HG03175 (cell line): Measurements from ENCODE around the gene ULBP1.
"Not testable (repeated sequence)": the region's sequence is repeated elsewhere in the genome, so short reads cannot be mapped to it uniquely, and the experiment has no call there.

Source experiments
- ATAC-seq: cut with Tn5 transposase; IDR thresholded peaks from one replicate; pipeline ENCODE4 v1.9.1; 2021; ENCODE audit warnings: mild to moderate bottlenecking, moderate library complexity; ENCODE audit not compliant: unreplicated experiment

The ULBP1 gene

DNA sequence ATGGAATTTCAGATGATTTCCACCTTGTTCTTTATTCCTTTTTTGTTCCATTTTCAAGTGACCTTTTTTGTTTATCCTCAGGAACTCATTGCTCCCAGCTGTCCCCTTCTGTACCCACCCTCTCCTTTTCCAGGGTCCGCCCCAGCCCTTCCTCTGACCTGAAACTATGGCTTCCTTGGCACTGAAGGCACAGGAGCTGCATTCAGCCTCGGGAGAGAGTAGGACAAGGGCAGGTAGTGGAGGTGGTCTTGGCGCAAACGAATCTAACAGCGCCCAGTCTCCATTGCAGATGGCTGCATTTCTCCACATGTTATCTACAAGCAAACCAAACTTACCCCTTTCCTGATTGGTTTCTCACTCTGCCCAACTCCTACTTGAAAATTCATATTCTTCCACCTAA is 30.7 kb upstream of the ULBP1 start:
- no peak for ATAC-seq

DNA sequence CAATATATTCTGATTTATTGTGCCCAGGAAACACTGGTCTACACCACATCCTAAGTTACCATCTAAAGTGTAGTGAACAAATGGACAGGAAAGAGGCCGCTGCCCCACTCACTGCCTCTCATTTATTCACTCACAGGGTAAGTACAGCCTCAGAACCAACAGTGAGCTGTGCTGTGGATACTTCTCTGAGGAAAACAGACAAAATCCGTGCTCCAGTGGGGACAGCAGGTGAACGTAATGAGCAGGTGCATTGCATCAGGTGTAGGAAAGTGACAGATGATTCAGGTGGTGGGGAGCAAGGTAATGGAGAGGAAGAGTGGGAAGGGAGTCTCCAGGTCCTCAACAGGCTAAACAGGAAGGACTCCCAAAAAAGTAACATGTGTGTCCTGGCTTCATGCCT is 30.3 kb upstream of the ULBP1 start:
- no peak for ATAC-seq

DNA sequence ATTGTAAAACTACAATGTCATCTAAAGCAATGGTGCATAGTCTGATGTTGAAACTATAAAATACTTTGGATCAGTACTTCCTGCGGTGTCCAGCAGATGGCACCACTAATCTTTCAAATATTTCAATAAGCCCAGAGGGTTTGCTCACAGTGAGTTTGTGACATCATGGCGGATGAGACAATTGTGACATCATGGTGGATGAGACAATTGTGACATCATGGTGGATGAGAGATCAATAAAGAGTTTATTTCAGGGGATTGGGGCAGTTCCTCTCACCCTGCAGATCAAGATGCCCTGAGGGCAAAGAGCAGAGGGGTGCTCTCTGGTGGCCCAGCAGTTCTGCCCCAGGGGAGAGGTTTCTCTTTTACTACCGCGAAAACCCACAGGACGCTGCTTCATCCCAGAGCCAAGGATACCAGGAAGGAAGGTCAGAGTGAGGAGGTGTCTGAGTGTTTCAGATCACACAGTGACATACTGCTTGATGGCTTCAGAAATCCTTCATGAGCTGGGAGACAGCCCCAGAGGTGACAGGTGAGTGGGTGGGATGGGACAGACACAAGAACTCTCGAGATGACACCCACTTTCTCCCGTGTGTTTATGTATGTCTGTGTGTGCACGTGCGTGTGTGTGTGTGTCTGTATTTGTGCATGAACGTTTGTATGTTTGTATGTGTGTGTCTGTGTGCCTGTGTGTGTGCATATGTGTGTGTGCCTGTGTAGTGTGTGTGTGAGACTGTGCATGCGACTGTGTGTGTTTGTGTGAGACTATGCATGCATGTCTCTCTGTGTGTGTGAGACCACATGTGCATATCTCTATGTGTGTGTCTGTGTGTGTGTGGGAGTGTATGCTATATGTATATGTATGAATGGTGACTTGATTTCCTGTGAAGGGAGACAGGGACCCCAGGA is 29.2 kb upstream of the ULBP1 start:
- no peak for ATAC-seq

DNA sequence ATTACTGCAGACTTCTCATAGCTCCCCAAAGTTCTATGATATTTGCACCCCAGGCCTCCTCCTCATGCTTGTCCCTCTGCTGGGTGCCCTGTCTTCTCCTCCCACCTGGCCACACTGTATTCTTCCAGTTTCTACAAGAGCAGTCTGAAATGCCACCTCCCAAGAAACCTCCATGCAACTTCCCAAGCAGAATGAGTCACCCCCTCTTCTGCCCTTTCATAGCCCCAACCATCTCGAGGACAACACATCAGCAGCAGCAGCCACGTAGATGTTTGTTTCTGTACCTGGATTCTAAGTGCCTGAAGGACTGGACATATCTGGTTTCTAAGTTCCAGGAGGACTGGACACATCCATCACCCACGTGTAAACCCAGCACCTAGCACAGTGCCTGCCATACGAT is 28.5 kb upstream of the ULBP1 start:
- ATAC-seq: no peak

DNA sequence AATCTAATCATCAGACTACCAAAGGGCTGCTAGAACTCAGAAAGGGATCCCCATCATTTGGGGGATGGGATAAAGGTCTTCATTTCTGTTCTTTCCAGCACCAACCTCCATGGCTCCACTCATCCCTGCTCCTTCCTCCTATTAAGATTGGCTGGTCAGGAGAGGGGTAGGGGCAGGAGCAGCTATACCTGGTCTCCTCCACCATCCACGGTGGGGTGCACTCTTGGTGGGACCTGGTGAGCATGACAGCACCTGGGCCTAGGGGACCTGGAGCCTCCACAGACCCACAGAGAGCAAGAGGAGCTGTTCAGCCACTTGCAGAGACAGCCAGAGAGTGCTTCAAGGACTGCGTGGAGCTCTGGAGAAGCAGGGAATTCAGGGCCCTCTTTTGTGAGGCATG is 28.1 kb upstream of the ULBP1 start:
- no peak for ATAC-seq

DNA sequence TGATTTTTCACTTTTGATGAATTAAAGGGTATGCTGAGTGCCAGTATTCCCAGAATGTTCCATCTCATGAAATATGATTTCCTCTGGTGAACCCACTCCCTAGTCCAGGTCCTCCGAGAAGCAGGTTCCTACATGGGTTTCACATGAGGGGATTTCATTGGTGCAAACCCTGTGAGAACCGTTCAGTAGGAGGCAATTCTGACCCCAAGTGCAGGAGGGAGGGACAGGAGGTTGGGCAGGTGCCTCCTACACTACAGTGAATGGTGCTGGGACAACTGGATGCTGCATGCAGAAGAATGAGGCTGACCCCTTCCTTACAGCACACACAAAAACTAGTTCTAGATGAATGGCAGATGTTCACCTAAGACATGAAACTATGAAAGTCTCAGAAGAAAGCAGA is 27.0 kb upstream of the ULBP1 start:
- no peak for ATAC-seq

DNA sequence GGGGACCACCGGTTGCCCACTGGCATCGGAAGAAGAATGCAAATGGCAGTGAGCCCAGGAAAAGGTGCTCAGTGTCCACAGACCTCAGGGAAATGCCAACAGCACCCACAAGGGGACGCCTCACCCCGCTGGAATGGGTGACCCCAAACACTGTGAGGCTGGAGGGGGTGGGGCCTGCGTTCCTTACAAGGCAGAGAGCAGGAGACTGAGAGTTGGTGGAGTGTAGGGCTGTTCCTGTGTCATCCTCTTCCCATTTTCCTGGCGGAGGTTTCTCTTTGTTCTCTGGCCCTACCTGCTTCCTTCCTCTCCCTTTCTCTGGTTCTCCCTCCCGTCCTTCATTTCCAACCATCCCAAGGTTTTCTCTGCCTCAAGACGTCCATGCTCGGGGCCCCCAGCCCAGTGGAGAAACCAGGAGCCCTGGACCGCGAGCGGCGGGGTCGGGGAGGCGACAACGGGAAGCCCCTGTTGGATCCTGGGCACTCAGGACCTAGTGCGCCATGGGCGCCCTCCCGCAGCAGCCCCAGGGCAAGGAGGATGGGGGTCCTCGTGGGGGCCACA is 25.7 kb upstream of the ULBP1 start:
- not testable (repeated sequence) for ATAC-seq

DNA sequence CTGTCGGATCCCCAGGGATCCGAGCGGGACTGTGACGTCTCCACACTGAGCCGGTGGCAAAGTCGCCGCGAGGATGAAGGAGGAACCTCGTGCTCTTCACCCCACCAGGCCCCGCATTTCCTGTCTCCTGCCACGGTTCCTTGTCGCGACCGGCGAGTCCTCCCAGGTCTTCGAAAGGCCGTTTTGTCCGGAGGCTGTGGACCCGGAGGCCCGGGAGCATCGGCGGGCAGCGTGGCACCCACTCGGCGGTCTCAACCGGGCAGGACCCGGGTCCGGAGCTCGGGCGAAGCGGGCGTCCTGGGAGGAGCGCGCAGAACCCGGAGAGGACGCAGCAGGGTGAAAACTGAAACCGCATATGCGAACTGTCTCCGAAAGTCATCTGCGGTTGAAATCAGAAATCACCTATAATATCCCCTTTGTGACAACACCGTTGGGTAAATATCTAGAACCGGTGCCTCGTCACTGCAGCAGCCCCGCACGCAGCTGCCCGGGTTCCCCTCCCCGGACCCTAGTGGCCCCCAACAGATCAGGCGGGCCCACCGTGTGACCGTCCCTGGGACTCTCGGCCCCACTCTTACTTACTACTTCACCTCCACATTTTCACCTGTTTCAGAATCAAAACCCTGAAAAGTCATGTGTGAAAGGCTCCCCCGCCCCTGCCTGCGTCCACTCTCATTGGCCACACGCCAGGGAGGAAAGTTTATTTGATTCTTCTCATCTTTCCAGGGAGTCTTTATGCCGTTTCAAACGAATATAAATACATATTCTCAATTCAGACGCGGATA is 25.0 kb upstream of the ULBP1 start:
- ATAC-seq: peak; percentile 83

DNA sequence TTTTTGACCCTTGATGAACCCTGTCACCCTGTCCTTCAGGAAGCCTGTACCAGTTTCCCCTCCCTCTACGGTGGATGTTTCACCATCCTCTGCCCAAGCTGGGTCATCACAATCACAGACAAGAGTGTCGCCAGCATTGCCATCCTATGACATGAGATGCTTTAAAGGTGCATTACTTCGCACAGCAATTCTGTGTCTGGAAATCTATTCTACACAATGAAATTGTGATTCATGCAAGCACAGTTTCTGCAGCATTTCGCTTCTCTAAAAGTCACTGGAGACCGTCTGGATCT is 24.4 kb upstream of the ULBP1 start:
- no peak for ATAC-seq

DNA sequence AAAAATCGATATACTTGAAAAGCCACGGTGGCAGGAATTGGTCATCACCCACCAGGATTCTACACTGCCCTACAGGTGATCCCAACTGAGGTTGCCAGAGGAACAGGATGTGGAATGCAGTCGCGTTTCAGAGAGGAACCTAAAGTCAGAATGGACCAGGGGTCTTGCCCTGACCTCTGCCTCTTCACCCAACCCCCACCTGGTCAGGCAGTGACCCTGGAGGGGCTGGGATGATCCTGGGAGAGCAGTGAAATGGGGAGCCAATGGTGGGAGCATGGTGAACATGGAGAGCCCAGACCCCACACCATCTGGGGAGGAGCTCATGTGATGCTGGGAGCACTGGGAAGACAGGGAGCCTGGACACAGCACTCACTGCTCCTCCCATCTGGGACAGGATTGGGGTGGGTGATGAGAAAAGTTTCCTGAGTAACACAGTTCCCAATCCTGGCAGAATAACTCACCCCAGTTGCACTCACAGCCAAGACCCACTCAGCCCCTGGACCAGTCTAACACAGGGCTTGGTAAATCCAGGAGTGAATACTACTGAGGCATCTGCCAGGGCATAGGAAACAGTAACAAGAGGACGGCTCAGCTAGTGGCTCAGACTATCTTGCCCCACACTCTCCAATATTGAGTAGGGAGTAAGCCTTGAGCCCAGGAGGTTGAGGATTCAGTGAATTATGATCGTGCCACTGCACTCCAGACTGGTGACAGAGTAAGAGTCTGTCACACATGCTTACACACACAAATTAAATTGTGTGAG is 23.7 kb upstream of the ULBP1 start:
- no peak for ATAC-seq

DNA sequence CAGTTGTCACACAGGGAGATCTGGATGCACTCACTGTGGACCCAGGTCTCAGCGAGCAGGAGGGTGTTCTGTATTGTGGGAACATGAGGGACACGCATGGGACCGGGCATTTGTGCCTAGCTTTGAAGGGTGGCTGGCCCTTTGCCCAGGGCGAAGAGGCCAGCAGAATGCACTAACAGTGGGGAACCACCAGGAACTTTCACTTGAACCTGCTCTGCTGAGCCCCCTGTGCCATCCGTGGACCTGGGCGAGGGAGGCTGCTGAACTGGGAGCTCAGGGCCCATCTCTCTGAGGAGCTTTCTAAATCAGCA is 23.1 kb upstream of the ULBP1 start:
- ATAC-seq: no peak

DNA sequence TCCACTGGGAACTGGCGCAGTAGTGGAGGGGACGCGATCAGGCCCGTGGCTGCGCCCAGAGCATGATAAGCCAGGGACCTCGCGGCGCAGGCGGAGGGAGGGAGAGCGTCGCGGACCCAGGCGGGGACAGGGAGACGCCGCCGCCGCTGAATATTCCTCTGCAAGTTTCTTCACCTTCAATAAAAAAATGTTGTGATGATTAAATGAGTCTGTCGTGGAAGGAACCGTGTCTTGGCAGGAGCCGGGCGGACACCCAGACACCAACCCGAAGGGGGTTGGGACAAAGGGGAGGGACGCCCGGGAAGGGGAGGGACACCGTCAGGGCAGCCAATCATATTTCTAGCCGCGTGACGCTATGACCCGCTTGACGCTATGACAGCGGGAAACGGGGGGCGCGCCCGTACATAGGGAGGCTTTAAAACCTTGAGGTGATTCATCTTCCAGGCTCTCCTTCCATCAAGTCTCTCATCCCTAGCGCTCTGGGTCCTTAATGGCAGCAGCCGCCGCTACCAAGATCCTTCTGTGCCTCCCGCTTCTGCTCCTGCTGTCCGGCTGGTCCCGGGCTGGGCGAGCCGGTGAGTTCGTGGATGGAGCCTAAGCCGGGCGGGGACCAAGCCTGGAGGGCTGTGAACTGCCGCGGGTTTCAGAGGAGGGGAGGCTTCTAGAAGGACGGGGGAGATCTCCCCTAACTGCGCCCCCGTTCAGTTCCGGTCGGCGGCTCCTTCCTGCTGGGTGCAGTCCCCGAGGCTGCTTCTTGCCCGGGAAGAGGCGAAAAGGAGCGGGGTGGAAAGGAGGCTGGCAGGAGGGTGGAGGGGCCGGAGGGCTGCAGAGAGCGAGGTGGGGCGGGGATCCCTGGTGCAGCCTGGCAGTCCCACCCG is 21.9 kb upstream of the ULBP1 start, which contains the start of gene ULBP2:
Gene ULBP2 (plus strand): TSS at position 432 of the 878 bp plus-strand sequence. CDS start 59 bp downstream, at position 491.
- no peak for ATAC-seq

DNA sequence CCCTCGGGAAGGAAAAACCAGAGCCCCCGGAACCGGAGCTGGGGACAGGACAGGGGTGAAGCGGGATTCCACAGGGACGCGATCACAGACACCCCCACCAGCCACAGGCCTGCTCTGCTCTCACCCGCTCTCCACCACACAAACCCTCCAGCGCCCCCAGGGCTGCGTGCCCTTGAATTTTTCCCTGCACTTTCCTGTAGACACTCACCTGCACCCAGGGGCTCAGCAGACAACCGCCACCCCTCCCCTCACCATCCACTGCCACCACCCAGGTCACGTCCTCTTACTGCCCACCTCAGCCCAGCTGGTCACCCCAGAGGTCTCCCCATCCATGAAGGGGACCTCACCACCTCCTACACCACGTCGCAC is 21.3 kb upstream of the ULBP1 start:
- ATAC-seq: no peak

DNA sequence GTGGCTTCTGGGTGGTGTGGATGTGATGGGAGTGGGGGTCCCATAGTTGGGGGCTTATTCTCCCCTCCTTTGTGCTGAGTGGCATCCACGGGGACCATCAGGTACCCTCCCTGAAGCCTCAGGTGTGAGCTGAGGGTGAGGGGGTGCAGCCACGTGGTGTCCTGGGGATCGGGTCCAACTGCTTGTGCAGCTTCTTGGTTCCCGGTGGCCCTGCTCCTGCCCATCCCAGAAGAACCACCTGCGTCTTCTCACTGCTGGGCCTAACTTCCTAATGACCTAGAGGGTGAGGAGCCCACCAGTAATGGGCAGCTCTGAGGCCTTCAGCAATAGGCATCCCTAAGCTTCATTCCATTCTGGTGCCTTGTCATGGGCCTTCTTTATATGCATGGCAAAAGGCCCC is 20.4 kb upstream of the ULBP1 start:
- not testable (repeated sequence) for ATAC-seq

DNA sequence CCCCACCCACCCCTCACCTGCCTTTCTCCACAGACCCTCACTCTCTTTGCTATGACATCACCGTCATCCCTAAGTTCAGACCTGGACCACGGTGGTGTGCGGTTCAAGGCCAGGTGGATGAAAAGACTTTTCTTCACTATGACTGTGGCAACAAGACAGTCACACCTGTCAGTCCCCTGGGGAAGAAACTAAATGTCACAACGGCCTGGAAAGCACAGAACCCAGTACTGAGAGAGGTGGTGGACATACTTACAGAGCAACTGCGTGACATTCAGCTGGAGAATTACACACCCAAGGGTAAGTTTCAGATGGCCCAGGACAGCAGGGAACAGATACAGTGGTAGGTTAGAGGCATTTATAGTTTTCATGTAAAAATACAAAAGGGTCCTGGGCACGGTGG is 18.5 kb upstream of the ULBP1 start:
- ATAC-seq: not testable (repeated sequence)

DNA sequence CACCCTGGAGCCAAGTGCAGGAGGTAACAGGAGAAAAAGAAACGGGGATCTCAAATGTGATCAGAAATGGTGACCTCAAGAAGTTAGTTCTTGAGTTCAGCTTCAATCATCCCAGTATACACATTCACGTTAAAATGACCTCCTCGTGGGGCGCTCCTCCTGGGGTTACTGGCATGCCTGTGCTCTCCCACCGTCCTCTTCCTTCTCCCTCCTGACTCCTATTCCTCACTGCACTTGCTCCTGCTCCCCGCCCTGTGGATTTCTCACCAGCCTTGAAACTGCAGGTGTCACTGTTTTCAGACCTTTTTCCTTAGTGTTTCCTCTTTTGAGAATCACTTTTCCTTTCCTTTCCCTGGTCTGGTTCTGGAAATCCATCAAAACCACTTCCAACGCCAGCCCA is 17.1 kb upstream of the ULBP1 start:
- not testable (repeated sequence) for ATAC-seq

DNA sequence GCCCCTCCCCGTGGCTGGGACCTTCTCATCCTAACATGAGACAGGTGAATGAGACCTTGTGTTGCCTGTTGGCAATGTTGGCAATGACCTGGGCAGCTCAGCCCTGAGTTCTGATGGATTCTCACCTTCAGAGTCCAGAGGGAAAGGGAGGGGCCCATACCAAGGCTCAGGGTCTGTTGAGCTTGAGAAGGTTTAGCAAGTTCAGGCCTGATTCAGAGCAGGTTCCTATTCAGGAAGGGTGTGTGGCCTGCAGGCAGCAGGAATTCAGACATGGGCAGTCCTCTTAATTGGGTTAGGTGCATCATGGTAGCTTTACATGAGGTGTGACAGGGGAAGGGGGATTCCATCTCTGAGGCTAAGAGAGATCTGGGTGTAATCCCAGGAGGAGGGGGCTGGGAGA is 16.2 kb upstream of the ULBP1 start:
- ATAC-seq: not testable (repeated sequence)

DNA sequence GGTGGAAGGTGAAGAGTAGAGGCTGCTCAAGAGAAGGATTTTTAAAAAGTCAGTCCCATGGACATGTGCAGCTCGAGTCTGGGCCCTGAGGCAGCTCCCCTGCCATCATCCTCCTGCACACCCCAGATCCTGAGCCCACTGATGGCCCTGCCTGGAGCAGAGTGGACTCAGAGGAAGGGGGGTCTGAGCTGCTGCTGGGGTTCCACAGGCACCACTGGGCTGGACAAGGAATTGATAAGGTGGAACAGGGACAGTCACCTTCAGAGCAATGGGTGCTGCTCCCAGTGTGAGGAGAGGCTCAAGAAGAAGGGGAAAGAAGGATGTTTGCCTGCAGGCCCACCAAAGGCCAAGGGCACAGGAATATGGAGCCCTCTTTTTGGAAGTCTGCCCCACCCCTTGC is 15.7 kb upstream of the ULBP1 start:
- ATAC-seq: no peak

DNA sequence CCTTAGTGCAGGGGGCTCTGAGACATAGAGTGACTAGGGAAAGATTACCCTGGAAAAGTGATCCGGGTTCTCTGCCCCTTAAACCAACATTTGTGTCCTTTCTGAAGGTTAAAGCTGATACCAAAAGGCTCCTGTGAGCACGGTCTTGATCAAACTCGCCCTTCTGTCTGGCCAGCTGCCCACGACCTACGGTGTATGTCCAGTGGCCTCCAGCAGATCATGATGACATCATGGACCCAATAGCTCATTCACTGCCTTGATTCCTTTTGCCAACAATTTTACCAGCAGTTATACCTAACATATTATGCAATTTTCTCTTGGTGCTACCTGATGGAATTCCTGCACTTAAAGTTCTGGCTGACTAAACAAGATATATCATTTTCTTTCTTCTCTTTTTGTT is 15.1 kb upstream of the ULBP1 start:
- no peak for ATAC-seq

DNA sequence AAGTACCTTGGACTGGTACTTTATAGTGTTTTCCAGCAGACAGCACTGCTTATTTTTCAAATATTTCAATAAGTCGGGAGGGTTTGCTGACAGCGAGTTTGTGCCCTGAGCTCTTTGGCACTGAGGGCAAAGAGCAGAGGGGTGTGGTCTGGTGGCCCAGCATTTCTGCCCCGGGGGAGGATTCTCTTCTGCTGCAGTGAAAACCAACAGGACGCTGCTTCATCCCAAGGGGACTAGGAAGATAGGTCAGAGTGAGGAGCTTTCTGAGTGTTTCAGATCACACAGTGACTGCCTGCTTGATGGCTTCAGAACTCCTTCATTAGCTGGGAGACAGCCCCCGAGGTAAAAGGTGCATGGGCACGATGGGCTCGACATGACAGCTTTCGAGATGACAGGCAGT is 13.3 kb upstream of the ULBP1 start:
- ATAC-seq: no peak
